Measurements from ENCODE around the gene STPG3.

DNA sequence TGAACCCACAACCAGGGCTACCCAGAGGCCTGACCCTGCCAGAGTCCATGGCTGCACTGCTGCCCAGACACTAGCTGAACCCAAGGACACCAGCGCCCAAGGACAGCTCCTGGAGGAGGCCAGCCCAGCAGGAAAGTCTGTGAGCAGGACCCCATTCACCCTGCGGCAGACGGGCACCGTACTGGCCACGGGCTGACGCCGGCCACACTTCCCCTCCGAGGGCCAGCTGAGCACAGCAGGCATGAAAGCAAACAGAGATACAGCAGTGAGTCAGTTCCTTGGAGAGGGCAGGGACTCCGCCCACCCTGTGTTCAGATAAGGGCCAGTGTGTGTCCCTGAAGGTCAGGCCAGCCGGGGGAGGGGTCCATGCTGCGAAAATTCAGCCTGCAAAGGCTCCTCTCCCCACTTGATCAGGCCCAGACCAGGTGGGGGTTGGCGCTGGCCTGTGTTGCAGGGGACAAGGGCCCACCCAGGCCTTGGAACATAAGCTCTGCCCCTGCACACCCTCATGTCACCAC is 32.3 kb upstream of the STPG3 start:
- TF ChIP-seq, protein P1, sequence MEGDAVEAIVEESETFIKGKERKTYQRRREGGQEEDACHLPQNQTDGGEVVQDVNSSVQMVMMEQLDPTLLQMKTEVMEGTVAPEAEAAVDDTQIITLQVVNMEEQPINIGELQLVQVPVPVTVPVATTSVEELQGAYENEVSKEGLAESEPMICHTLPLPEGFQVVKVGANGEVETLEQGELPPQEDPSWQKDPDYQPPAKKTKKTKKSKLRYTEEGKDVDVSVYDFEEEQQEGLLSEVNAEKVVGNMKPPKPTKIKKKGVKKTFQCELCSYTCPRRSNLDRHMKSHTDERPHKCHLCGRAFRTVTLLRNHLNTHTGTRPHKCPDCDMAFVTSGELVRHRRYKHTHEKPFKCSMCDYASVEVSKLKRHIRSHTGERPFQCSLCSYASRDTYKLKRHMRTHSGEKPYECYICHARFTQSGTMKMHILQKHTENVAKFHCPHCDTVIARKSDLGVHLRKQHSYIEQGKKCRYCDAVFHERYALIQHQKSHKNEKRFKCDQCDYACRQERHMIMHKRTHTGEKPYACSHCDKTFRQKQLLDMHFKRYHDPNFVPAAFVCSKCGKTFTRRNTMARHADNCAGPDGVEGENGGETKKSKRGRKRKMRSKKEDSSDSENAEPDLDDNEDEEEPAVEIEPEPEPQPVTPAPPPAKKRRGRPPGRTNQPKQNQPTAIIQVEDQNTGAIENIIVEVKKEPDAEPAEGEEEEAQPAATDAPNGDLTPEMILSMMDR (IDR thresholded peaks at IDR 0.05): no peak
- no peak for TF ChIP-seq POLR2A (IDR thresholded peaks at IDR 0.05)
- TF ChIP-seq POLR2AphosphoS5 (IDR thresholded peaks at IDR 0.05): no peak
